ENCODE data around the gene KAT8.

KAT8 gene

GRCh38 chr16:31117384-31118222 is at the start of gene KAT8 (continued):
- TF ChIP-seq ZEB2 (tag by site-specific recombination; IDR thresholded peaks at IDR 0.05) (peak; percentile 84), ZNF423 (tag by site-specific recombination; IDR thresholded peaks at IDR 0.05) (no peak), ZNF394 (tag by site-specific recombination; IDR thresholded peaks at IDR 0.05; ENCODE audit: borderline replicate concordance) (peak; percentile 99), ZNF133 (tag by site-specific recombination; IDR thresholded peaks at IDR 0.05) (no peak), ZNF768 (tag by site-specific recombination; IDR thresholded peaks at IDR 0.05) (no peak), ZNF202 (tag by site-specific recombination; IDR thresholded peaks at IDR 0.05; ENCODE audit: borderline replicate concordance) (no peak; the same call in 1 of the 2 replicates), ZNF148 (tag by site-specific recombination; IDR thresholded peaks at IDR 0.05; ENCODE audit: borderline replicate concordance) (no peak), ZNF645 (tag by site-specific recombination; IDR thresholded peaks at IDR 0.05) (no peak), ZNF704 (tag by site-specific recombination; IDR thresholded peaks at IDR 0.05) (no peak), SP2 (tag by site-specific recombination; IDR thresholded peaks at IDR 0.05) (peak; percentile 93), ZNF302 (tag by site-specific recombination; IDR thresholded peaks at IDR 0.05; ENCODE audit: low read depth) (no peak), KLF1 (tag by site-specific recombination; IDR thresholded peaks at IDR 0.05) (no peak), FEZF1 (tag by site-specific recombination; IDR thresholded peaks at IDR 0.05) (no peak), ZNF664 (tag by site-specific recombination; IDR thresholded peaks at IDR 0.05) (no peak), GLIS1 (tag by site-specific recombination; IDR thresholded peaks at IDR 0.05) (peak; percentile 32; the same call in 1 of the 2 replicates), ZBTB7A (tag by site-specific recombination; IDR thresholded peaks at IDR 0.05; ENCODE audit: low read depth) (no peak), GLI4 (tag by site-specific recombination; IDR thresholded peaks at IDR 0.05) (no peak), ZNF140 (tag by site-specific recombination; IDR thresholded peaks at IDR 0.05) (peak; percentile 41; the same call in 1 of the 2 replicates), ZNF677 (tag by site-specific recombination; IDR thresholded peaks at IDR 0.05) (no peak), ZNF560 (tag by site-specific recombination; IDR thresholded peaks at IDR 0.05; ENCODE audit: borderline replicate concordance) (no peak), ZNF549 (tag by site-specific recombination; IDR thresholded peaks at IDR 0.05) (no peak), ZNF830 (tag by site-specific recombination; IDR thresholded peaks at IDR 0.05; ENCODE audit: low read depth) (no peak), ZNF19 (tag by site-specific recombination; IDR thresholded peaks at IDR 0.05; ENCODE audit: low read depth) (no peak; the same call in 1 of the 2 replicates), ZNF792 (tag by site-specific recombination; IDR thresholded peaks at IDR 0.05) (no peak), GLI2 (tag by site-specific recombination; IDR thresholded peaks at IDR 0.05; ENCODE audit: borderline replicate concordance, low read depth) (no peak; the same call in 1 of the 2 replicates), HOXD13 (CRISPR knock-in tag; IDR thresholded peaks at IDR 0.05; ENCODE audit: borderline replicate concordance) (no peak)
- TF ChIP-seq, protein P1, sequence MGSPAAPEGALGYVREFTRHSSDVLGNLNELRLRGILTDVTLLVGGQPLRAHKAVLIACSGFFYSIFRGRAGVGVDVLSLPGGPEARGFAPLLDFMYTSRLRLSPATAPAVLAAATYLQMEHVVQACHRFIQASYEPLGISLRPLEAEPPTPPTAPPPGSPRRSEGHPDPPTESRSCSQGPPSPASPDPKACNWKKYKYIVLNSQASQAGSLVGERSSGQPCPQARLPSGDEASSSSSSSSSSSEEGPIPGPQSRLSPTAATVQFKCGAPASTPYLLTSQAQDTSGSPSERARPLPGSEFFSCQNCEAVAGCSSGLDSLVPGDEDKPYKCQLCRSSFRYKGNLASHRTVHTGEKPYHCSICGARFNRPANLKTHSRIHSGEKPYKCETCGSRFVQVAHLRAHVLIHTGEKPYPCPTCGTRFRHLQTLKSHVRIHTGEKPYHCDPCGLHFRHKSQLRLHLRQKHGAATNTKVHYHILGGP (tag by site-specific recombination; IDR thresholded peaks at IDR 0.05) = no peak
- TF ChIP-seq, protein P2, sequence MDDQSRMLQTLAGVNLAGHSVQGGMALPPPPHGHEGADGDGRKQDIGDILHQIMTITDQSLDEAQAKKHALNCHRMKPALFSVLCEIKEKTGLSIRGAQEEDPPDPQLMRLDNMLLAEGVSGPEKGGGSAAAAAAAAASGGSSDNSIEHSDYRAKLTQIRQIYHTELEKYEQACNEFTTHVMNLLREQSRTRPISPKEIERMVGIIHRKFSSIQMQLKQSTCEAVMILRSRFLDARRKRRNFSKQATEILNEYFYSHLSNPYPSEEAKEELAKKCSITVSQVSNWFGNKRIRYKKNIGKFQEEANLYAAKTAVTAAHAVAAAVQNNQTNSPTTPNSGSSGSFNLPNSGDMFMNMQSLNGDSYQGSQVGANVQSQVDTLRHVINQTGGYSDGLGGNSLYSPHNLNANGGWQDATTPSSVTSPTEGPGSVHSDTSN (CRISPR knock-in tag; IDR thresholded peaks at IDR 0.05) = peak; percentile 39; the same call in 1 of the 2 replicates
- TF ChIP-seq, protein P3, sequence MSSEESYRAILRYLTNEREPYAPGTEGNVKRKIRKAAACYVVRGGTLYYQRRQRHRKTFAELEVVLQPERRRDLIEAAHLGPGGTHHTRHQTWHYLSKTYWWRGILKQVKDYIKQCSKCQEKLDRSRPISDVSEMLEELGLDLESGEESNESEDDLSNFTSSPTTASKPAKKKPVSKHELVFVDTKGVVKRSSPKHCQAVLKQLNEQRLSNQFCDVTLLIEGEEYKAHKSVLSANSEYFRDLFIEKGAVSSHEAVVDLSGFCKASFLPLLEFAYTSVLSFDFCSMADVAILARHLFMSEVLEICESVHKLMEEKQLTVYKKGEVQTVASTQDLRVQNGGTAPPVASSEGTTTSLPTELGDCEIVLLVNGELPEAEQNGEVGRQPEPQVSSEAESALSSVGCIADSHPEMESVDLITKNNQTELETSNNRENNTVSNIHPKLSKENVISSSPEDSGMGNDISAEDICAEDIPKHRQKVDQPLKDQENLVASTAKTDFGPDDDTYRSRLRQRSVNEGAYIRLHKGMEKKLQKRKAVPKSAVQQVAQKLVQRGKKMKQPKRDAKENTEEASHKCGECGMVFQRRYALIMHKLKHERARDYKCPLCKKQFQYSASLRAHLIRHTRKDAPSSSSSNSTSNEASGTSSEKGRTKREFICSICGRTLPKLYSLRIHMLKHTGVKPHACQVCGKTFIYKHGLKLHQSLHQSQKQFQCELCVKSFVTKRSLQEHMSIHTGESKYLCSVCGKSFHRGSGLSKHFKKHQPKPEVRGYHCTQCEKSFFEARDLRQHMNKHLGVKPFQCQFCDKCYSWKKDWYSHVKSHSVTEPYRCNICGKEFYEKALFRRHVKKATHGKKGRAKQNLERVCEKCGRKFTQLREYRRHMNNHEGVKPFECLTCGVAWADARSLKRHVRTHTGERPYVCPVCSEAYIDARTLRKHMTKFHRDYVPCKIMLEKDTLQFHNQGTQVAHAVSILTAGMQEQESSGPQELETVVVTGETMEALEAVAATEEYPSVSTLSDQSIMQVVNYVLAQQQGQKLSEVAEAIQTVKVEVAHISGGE (tag by site-specific recombination; conservative IDR thresholded peaks at IDR 0.05; ENCODE audit: low read depth) = peak; percentile 88

All from HEK293 (cell line).